OCI-LY1 (cell line): ENCODE results near the gene GPR137C.

Experiments used
- EZH2 ChIP-seq: fragments of 200-600 bp; sonication (generic), shearing (Covaris generic); IDR thresholded peaks from 2 replicates; pipeline ENCODE4 v1.8.0; 2017; ENCODE audit warnings: borderline replicate concordance, mixed run types, mild to moderate bottlenecking, antibody characterized with exemption, low read length, moderate library complexity, mixed read lengths
- TF ChIP-seq, protein P1 (sequence below): fragments of 200-600 bp; sonication (generic), shearing (Covaris generic); IDR thresholded peaks from 2 replicates; pipeline ENCODE4 v1.5.1; 2017; ENCODE audit warnings: mild to moderate bottlenecking, antibody characterized with exemption, low read length, moderate library complexity, mixed read lengths

DNA sequence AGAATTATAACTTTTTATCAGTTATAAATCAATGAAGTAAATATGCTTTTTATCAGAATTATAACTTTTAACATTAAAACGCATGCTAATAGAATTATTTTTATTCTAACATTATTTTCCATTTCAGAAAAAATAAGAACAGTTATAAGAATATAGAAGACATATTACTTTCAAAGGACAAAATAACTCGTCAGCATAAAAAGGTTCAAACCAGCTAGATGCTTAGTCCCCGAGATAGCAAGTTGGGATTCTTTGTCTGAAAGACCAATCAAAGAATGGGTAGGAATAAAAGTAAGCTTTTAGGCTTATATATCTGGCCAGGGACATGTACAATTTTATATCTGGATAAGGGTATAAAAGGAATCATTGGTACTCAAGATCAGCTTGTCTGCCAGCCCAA lies 66.0 kb downstream of the GPR137C start:
- TF ChIP-seq, protein P1, sequence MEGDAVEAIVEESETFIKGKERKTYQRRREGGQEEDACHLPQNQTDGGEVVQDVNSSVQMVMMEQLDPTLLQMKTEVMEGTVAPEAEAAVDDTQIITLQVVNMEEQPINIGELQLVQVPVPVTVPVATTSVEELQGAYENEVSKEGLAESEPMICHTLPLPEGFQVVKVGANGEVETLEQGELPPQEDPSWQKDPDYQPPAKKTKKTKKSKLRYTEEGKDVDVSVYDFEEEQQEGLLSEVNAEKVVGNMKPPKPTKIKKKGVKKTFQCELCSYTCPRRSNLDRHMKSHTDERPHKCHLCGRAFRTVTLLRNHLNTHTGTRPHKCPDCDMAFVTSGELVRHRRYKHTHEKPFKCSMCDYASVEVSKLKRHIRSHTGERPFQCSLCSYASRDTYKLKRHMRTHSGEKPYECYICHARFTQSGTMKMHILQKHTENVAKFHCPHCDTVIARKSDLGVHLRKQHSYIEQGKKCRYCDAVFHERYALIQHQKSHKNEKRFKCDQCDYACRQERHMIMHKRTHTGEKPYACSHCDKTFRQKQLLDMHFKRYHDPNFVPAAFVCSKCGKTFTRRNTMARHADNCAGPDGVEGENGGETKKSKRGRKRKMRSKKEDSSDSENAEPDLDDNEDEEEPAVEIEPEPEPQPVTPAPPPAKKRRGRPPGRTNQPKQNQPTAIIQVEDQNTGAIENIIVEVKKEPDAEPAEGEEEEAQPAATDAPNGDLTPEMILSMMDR = no peak
- TF ChIP-seq EZH2 = no peak
